Posterior cingulate gyrus (tissue), 11 donors: Measurements from ENCODE around the gene INAFM1.

Source experiments
- DNase-seq, 10 donors: peaks; one replicate each; pipeline versions ENCODE4 v3.0.0 to v3.0.0-alpha.2; 2020 to 2021; ENCODE audit warnings: mixed read lengths in 3 of 10
- intact Hi-C: fragments of 100-400 bp; cut with DNase I; formaldehyde crosslinking; loops from one replicate; pipeline ENCODE4 v1.15.1; 2023

The INAFM1 gene

GRCh38 chr19:47305309-47305751, 30.6 kb downstream of the INAFM1 start:
- DNase-seq: peak in 7 of 10 donors; percentile 39 to 91 (median 60)
- intact Hi-C loops: no loop called here

DNA sequence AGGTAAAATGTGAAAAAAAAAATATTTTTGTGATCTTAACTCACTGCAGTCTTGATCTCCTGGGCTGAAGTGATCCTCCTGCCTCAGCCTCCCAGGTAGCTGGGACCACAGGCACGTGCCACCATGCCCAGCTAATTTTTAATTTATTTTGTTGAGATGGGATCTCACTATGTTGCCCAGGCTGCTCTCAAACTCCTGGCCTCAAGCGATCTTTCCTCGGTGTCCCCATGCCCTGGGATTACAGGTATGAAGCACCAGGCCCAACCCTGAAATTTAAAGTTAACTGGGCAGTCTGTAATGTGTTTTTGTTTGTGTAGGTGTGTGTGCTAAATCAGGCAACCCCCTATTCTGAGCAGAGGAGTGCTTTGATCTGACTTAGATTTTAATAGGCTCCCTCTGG, 31.6 kb downstream of the INAFM1 start:
- no peak for DNase-seq
- intact Hi-C loops: no loop called here

GRCh38 chr19:47309038-47309437, 34.4 kb downstream of the INAFM1 start:
- intact Hi-C loops: no loop called here
- no peak for DNase-seq

- intact Hi-C loops: no loop called here
Observed at GRCh38 chr19:47309608-47310007, 34.9 kb downstream of the INAFM1 start, which contains the start of gene C5AR1. Gene C5AR1, plus strand, starts transcription at chr19:47309861. Its CDS starts 35 bp downstream, at chr19:47309896.

GRCh38 chr19:47310323-47310722, 35.6 kb downstream of the INAFM1 start:
- intact Hi-C loops: no loop called here
- DNase-seq: no peak

More at GRCh38 chr19:47309608-47310007, 34.9 kb downstream of the INAFM1 start, which contains the start of gene C5AR1:
- no peak for DNase-seq

- peak in 1 of 10 donors; percentile 21 for DNase-seq
- intact Hi-C loops: no loop called here
Observed at GRCh38 chr19:47310819-47311218, 36.1 kb downstream of the INAFM1 start.

GRCh38 chr19:47312366-47313006, 37.8 kb downstream of the INAFM1 start:
- no peak for DNase-seq
- intact Hi-C loops: no loop called here

GRCh38 chr19:47313754-47314295, 39.1 kb downstream of the INAFM1 start:
- no peak for DNase-seq
- intact Hi-C loops: no loop called here

DNA sequence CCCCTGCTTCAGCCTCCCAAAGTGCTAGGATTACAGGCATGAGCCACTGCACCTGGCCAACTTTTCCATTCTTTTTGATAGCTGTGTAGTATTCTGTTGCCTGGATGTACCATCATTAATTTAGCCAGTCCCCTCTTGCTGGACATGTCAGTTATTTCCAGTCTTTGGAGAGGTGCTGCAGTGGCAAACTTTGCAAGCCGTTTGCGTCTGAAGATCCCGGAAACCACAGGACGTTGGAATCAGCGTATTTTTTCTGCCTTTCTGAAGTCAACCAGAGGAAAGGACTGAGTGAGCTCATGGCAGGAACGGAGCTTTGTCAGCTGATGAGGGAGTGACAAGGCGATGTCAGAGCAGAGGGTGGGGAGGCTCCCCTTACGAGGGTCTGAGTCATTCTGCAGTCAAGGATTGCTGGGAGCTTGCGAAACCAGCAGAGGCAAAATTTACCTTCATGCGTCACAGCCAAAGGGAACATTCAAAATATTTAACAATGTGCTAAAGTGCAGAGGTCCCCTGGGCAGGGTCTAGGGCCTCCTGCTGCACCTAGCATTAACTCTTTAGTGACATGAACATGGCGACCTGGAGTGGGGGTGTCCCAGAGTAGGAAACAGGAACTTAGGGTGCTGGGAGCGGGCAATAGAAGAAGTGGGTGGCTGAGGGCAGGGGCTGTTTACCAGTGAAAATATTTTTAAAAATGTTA, 40.6 kb downstream of the INAFM1 start:
- DNase-seq: peak in 4 of 10 donors; percentile 24 to 88 (median 44)
- intact Hi-C loops: no loop called here

DNA sequence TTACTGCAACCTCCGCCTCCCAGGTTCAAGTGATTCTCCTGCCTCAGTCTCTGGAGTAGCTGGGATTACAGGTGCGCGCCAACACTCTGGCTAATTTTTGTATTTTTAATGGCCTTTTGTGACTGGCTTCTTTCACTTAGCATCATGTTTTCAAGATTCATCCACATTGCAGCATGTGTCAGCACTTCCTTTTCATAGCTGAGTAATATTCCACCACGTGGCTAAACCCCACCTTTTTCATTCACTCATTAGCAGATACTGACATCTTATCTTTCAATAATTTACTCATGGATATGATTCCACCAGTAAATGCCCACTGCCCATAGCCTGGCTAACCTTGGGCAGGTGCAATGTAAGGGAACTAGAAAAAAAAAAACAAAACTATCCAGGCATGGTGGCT, 41.8 kb downstream of the INAFM1 start:
- no peak for DNase-seq
- intact Hi-C loops: no loop called here

GRCh38 chr19:47319923-47320871, 45.5 kb downstream of the INAFM1 start:
- intact Hi-C loops: no loop called here
- DNase-seq: no peak

DNA sequence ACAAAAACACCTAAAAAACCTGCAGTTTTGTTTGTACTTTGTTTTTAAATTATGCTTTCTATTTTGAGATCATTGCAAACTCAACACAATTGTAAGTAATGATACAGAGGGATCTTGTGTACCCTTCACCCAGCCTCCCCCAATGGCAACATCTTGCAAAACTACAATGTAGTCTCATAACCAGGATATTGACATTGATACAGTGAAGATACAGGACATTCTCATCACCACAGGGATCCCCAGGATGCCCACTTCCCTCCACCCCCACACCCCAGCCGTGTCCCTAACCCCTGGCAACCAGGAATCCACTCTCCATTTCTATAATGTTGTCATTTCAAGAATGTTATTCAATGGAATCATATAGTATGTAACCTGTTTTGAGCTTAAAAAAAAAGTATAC, 46.9 kb downstream of the INAFM1 start:
- no peak for DNase-seq
- intact Hi-C loops: no loop called here

GRCh38 chr19:47322058-47322457, 47.4 kb downstream of the INAFM1 start:
- intact Hi-C loops: no loop called here
- DNase-seq: no peak

GRCh38 chr19:47323409-47323808, 48.7 kb downstream of the INAFM1 start:
- intact Hi-C loops: no loop called here
- no peak for DNase-seq

DNA sequence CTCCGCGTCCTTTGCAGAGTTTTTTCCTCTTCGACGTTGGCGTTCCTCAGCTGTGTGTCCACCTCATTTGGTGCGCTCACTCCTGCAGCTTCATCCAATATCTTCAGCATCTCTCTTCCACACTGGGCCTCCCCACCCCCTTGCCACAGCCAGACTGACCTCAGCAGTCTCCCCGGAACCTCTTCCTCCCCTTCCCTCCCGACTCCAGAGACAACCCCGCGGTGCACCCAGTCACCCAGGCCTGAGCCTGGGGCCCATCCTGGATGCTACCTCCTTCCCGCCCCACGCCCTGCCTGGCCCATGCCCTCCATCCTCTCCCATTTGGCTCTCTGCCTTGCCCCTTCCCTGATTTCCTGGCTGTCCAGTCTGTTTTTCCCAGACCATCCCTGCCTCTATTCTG, 49.2 kb downstream of the INAFM1 start:
- intact Hi-C loops: no loop called here
- no peak for DNase-seq

DNA sequence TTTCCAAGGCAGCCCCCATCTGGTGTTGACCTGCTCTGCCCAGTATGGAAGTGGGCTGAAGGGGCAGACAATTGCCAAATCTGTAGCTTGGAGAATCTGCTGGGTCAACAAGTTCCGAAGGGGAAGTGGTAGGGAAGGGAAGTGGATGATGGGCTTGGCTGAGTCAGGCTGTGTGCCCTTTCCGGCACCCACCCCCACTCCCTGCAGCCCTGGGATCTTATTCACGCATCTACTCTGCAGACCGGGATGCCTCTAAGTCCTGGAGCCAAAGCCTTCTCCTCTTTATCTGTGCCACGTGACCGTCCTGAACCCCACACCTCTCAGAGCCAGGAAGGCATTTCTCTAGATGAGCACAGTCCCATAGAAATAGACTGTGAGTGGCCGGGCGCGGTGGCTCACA, 49.8 kb downstream of the INAFM1 start:
- peak in 1 of 10 donors; percentile 36 for DNase-seq
- intact Hi-C loops: no loop called here
